ENCODE results near the gene AKAP8.

The AKAP8 gene

DNA sequence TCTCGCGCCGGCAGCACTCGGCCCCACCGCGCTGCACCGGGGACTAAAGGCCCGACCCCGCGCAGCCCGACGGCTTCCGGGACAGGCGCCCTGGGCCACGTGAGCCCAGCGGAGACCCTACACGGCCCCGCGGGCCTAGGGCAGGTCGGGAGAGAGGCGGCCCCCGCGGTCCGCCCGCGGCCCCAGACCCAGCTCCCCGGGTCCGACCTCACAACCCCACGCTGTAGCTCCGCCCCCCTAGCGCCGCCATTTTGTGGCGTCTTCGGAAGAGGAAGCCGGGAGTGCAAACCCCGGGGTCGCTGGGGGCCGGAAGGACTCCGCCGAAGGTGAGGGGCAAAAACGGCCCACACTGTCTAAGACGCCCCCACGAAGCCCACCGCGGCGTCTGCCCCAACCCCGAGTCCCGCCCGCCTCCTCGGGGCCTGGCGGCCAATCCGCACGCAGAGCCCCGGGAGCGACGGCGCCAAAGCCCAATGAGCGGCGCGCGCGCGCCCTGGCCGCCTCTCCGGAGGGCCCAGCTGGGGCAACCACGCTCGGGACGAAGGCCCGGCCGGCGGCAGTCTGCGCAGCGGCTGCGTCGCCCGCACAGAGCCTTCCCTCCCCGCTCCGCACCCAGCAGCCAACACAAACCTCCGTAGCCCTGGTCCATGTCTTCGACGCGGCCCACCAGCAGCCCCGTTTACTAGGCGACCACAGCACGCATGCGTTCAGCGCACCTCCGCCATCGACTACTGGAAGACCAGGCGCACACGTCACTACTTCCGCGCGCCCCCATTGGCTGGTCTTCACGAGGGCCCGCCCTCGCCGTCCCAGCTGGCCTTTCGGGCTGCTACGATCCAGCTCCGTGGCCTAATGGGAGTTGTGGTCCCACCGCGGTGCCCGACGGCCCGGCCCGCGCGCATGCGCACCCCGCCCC, at the start of gene AKAP8:
Gene AKAP8, minus strand, starts transcription at position 705 of the 916 bp plus-strand sequence. Its CDS starts 56 bp downstream, at position 649.
- peak; percentile 99 for DNase-seq (ENCODE audit: extremely low spot score)
- TF ChIP-seq, protein P1, sequence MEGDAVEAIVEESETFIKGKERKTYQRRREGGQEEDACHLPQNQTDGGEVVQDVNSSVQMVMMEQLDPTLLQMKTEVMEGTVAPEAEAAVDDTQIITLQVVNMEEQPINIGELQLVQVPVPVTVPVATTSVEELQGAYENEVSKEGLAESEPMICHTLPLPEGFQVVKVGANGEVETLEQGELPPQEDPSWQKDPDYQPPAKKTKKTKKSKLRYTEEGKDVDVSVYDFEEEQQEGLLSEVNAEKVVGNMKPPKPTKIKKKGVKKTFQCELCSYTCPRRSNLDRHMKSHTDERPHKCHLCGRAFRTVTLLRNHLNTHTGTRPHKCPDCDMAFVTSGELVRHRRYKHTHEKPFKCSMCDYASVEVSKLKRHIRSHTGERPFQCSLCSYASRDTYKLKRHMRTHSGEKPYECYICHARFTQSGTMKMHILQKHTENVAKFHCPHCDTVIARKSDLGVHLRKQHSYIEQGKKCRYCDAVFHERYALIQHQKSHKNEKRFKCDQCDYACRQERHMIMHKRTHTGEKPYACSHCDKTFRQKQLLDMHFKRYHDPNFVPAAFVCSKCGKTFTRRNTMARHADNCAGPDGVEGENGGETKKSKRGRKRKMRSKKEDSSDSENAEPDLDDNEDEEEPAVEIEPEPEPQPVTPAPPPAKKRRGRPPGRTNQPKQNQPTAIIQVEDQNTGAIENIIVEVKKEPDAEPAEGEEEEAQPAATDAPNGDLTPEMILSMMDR (IDR thresholded peaks at IDR 0.05; ENCODE audit: control extremely low read depth, extremely low read depth, low read depth, missing control alignments), result no peak
- CTCF ChIA-PET, result interaction anchor here (0.8 to 3.0 kb wide), 11 partner anchors 9 to 177 kb away, joined by 3 to 15 read pairs (median 3); partner anchors contain the start of gene AKAP8L
- POLR2A ChIA-PET, result interaction anchor here (0.6 to 3.0 kb wide), 9 partner anchors 9 to 1205 kb away, joined by 3 to 22 read pairs (median 3); partner anchors contain the start of genes AKAP8L and BRD4

DNA sequence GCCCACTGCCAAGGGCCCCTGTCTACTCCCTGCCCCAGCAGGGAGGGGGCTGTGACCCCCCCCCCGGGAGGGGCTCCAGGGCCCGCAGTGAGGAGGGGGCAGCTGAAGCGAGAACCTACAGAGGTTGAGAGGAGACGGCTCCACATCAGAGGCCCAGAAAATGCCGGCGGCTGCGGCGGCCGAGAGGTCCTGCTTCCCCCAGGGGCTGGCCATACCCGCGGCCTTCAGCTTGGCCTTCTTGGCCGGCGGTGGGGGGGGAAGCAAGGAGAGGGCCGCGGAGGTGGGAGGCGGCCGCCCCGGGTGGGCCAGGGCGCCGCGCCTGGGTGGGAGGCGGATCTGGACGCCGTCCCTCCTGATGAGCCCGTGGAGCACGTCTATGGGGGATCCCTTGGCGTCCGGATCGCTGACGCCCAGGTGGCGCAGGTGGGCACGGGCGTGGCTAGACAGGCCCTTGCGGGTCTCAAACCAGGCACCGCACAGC, 48.4 kb upstream of the AKAP8 start:
- ChIA-PET POLR2A (interaction anchor here (0.6 kb wide), 1 partner anchor 9 kb away, joined by 5 read pairs; no protein-coding TSS in a partner anchor), CTCF (interaction anchor here (4.0 kb wide), 1 partner anchor 8 kb away, joined by 44 read pairs; the partner anchor contains the start of gene AKAP8L)
- DNase-seq (ENCODE audit: extremely low spot score), result no peak
- TF ChIP-seq, protein P1 (IDR thresholded peaks at IDR 0.05; ENCODE audit: control extremely low read depth, extremely low read depth, low read depth, missing control alignments), result no peak

DNA sequence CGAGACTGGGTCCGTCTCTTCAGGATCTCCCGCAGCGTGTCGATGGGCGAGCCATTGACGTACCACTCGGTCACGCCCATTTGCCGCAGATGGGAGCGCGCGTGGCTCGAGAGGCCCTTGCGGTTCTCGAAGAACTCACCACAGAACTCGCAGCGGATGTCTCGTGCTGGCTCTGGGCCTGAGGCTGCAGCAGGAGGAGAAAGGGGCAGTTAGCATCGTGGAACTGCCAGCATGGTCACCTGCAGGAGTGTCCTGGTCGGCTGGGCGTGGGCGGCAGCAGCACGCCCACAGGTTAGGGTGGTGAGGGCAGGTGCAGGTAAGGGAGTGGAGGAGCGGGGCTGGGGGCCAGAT, 47.7 kb upstream of the AKAP8 start:
- DNase-seq (ENCODE audit: extremely low spot score), result no peak
- TF ChIP-seq, protein P1 (IDR thresholded peaks at IDR 0.05; ENCODE audit: control extremely low read depth, extremely low read depth, low read depth, missing control alignments), result no peak
- ChIA-PET CTCF (no interaction called here), POLR2A (no interaction called here)

DNA sequence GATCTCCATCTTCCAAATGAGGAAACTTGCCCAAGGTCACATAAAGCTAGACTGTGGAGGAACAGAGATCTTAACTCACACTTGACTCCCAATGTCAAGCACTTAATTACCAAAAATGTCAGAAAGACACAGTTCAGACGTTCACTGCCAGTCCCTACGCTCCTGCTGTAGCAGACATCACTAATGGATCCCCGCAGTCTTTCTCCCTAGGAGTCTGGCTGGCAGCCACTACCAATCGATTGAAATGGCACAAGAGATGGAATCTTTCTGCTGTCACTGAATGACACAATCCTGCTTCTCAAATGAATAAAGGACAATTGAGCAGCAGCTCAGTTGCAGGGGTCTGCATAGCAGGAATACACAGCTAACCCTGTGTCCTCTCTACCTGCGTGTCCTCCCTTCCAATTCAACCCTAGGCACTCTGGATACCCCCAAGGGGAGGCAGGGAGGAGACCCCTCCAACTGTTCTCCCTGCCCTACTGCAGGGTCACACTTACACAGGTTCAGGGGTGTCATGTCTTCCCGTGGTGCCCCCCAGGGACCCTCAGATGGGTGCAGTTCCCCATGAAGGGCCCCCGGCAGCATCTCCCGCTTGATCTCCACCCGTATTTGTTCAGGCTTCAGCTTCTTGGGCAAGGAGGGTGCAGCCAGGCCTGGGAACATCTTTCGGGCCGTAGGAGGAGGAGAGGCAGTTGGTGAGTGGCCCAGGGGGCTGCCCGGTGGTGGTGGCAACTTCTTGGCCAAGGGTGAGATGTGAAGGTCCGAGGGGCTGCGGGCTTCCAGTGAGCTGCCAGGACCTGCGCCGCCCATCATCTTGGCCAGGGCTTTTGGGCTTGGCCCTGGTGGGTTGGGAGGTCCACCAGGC, 47.1 kb upstream of the AKAP8 start:
- POLR2A ChIA-PET, result no interaction called here
- no peak for DNase-seq (ENCODE audit: extremely low spot score)
- CTCF ChIA-PET, result interaction anchor here (0.7 kb wide), 1 partner anchor 10 kb away, joined by 3 read pairs; no protein-coding TSS in a partner anchor
- TF ChIP-seq, protein P1 (IDR thresholded peaks at IDR 0.05; ENCODE audit: control extremely low read depth, extremely low read depth, low read depth, missing control alignments), result no peak

DNA sequence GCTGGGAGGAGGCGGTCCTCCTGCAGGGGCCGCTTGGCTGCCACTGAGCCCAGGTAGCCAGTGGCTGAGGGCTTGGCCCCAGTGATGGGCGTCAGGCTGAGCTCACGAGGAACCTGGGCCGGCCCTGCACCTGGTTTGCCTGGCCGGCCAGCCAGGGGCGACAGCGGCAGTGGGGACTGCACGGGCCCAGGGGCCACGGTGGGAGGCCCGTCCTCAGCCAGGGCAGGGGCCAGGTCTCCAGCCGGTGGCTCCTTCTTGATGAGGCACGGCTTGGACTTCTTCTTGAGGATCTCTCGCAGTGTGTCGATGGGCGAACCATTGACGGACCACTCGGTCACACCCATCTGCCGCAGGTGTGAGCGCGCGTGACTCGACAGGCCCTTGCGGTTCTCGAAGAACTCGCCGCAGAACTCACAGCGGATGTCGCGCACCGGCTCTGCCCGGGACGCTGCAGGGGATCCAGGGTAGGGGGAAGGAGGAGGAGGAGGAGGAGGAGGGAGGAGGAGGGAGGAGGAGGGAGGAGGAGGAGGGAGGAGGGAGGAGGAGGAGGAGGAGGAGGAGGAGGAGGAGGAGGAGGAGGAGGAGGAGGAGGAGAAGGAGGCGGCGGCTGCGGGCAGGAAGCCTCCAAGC, 45.8 kb upstream of the AKAP8 start:
- ChIA-PET CTCF (no interaction called here), POLR2A (no interaction called here)
- TF ChIP-seq, protein P1 (IDR thresholded peaks at IDR 0.05; ENCODE audit: control extremely low read depth, extremely low read depth, low read depth, missing control alignments), result no peak
- no peak for DNase-seq (ENCODE audit: extremely low spot score)
